Pancreas (tissue), 10 donors: Measurements from ENCODE around the gene ETV4. TPM values are rescaled to one million over a fixed set of nuclear protein-coding genes. Genes with fewer than 3 reads are reported as not detected.

Source experiments
- ATAC-seq, 4 donors: fragments of 200-7000 bp; cut with Tn5 transposase; one replicate each; pipeline versions ENCODE4 v1.8.0 to v1.9.1; 2020; ENCODE audit warnings: mild to moderate bottlenecking in 4 of 4, moderate library complexity in 4 of 4
- DNase-seq, 6 donors: peaks; one replicate each; pipeline ENCODE4 v3.0.0-alpha.2; 2020
- FAIRE-seq: peaks from 2 replicates; lab custom pipeline; 2012; peaks lifted over from hg19 to GRCh38; lab: Jason Lieb, UNC
- H3K27ac ChIP-seq, 4 donors: fragments of 200-600 bp; sonication (generic); 1 replicate in 3 of 4; 2 replicates in 1 of 4; pipeline versions ENCODE4 v1.5.0 to v1.8.0; 2020
- H3K27me3 ChIP-seq, 4 donors: fragments of 200-600 bp; one replicate each; pipeline ENCODE4 v1.8.0; 2021
- H3K36me3 ChIP-seq, 3 donors: fragments of 200-600 bp; sonication (generic) in 1 of 3; one replicate each; pipeline versions ENCODE4 v1.5.0 to v1.8.0; 2020 to 2021
- H3K4me1 ChIP-seq, 3 donors: fragments of 200-600 bp; one replicate each; pipeline ENCODE4 v1.8.0; 2021
- H3K4me3 ChIP-seq, 4 donors: fragments of 200-600 bp; sonication (generic) in 2 of 4; one replicate each; pipeline versions ENCODE4 v1.5.0 to v1.8.0; 2020 to 2021
- H3K9me3 ChIP-seq, 4 donors: fragments of 200-600 bp; one replicate each; pipeline ENCODE4 v1.8.0; 2021
- WGBS, 2 donors: extraction: QIAGEN DNeasy Blood & Tissue Kit; methylation state at CpG; one replicate each; pipeline ENCODE4 v1.1.7; 2013; 5-methylcytosine and 5-hydroxymethylcytosine counted together
- intact Hi-C, 3 donors: fragments of 100-400 bp; cut with DNase I; formaldehyde crosslinking; loops; one replicate each; pipeline versions ENCODE4 v1.11.1 to v1.14.2; 2022
- polyA plus RNA-seq, 2 donors: library from polyadenylated mRNA; stranded (reverse); fragments of 200-250 nt; gene quantifications; one replicate each; pipeline ENCODE4 v1.2.3, GENCODE V29; 2013
- total RNA-seq, 6 donors: library from RNA; stranded (reverse); fragmentation: NEBNext Ultra II Directional in 4 of 6; extraction: Animal tissue kit (Norgen Biotek cat#: 25700) in 4 of 6; gene quantifications; one replicate each; pipeline versions ENCODE4 v1.2.1 to v1.2.4, GENCODE V29; 2021 to 2023
- TF ChIP-seq, protein P1 (sequence below), 4 donors: fragments of 200-600 bp; sonication (generic) in 3 of 4; IDR thresholded peaks; one replicate each; pipeline versions ENCODE4 v1.5.0 to v1.8.0; 2021; ENCODE audit warnings: antibody characterized with exemption in 4 of 4
- donor health status: healthy with polysubstance abuse.
- donor health status: DM: no; HTN: no; CAD: no; lungs with moderate emphysema.
- donor health status: DM: no; HTN: no; CAD: no.
- donor health status: control.
- donor health status: control.
- donor health status: Bipolar disorder and iron deficiency.
- donor health status: DM: yes; HTN: yes; CAD: no.
- donor health status: DM: no; HTN: no; CAD: no.
- donor health status: DM: no; HTN: no; CAD: no.
- donor health status: DM: yes; HTN: yes; CAD: no.

The ETV4 gene
- total and polyA plus RNA-seq, 8 donors, result 1.7 to 16.4 (median 5.0) TPM

DNA sequence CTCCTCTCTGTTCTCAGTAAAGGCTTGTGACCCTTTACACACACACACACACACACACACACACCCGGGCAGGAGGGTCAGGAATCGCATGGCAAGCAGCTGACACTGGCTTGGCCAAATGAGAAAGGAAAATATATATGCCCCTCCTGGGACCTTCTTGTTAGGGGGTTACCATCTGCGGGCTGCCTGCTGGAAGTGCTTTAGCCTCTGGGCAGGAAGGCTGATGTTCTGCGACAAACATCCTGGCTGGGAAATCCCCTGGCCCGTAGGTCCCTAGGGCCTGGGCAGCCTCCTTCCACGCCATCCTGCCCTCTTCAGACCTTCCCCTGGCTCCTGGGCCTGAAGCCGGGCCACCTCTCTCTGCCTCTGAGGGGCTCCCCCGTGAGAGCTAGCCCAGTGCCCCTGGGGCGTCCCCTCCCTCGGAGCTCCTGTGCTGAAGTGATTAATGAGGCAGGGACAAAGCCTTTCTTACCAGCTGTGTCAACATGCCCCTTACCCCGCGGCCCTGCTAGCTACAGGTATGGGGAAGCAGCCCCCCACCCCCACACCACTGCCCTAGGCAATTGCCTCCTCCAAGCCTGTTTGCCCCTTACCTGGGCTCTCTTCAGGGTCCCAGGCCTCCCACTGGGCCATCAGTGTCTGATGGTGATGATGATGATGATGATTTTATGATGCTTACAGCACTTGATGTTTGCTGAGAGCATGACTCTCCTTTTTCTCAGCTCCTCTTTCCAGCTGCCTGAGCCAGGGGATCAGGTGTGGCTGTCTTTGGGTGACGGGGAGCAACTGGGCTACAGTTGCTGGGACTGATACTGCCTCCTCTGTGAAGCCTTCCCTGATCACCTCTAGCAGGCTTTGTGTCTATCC, 32.8 kb upstream of the ETV4 start:
- TF ChIP-seq, protein P1, sequence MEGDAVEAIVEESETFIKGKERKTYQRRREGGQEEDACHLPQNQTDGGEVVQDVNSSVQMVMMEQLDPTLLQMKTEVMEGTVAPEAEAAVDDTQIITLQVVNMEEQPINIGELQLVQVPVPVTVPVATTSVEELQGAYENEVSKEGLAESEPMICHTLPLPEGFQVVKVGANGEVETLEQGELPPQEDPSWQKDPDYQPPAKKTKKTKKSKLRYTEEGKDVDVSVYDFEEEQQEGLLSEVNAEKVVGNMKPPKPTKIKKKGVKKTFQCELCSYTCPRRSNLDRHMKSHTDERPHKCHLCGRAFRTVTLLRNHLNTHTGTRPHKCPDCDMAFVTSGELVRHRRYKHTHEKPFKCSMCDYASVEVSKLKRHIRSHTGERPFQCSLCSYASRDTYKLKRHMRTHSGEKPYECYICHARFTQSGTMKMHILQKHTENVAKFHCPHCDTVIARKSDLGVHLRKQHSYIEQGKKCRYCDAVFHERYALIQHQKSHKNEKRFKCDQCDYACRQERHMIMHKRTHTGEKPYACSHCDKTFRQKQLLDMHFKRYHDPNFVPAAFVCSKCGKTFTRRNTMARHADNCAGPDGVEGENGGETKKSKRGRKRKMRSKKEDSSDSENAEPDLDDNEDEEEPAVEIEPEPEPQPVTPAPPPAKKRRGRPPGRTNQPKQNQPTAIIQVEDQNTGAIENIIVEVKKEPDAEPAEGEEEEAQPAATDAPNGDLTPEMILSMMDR (IDR thresholded peaks at IDR 0.05), result no peak
- Histone ChIP-seq H3K4me3 (no peak overlapping the region), H3K27ac (no peak overlapping the region), H3K4me1 (peaks cover 0 to 2% (median 0%) of the 10 kb centered on the region in 3 donors), H3K36me3 (no peaks in the 10 kb centered on the region), H3K27me3 (no peaks in the 10 kb centered on the region), H3K9me3 (no peaks in the 10 kb centered on the region)
- DNase-seq (no peak), ATAC-seq (peak in 3 of 4 donors; percentile 34 to 73 (median 38)), FAIRE-seq (no peak)
- intact Hi-C loops, result no loop called here
- 32 to 34% methylated on average over 13 of the region's 13 CpGs for WGBS, 2 donors

DNA sequence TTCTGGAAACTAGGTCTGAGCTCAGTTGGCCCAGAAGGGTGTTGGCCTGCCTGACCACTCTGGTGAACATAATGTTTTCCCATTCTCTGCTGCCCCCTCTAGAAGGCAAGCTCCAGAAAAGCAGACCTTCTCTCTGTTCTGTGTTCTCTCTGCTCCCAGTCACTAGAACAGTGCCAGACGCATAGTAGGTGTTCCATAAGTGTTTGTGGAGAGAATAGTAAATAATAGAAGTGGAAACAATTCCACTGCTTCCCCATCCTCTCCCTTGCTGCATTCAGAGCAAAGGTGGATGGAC, 32.2 kb upstream of the ETV4 start:
- DNase-seq, result no peak
- no peak for ATAC-seq
- no peaks in the 10 kb centered on the region for H3K9me3 ChIP-seq
- intact Hi-C loops, result no loop called here
- H3K4me1 ChIP-seq, result peaks cover 0 to 2% (median 0%) of the 10 kb centered on the region in 3 donors
- FAIRE-seq, result no peak
- no peak overlapping the region for H3K4me3 ChIP-seq
- H3K36me3 ChIP-seq, result no peaks in the 10 kb centered on the region
- 80 to 86% methylated on average over 1 of the region's 1 CpG for WGBS, 2 donors
- H3K27me3 ChIP-seq, result no peaks in the 10 kb centered on the region
- TF ChIP-seq, protein P1 (IDR thresholded peaks at IDR 0.05), result no peak
- no peak overlapping the region for H3K27ac ChIP-seq

DNA sequence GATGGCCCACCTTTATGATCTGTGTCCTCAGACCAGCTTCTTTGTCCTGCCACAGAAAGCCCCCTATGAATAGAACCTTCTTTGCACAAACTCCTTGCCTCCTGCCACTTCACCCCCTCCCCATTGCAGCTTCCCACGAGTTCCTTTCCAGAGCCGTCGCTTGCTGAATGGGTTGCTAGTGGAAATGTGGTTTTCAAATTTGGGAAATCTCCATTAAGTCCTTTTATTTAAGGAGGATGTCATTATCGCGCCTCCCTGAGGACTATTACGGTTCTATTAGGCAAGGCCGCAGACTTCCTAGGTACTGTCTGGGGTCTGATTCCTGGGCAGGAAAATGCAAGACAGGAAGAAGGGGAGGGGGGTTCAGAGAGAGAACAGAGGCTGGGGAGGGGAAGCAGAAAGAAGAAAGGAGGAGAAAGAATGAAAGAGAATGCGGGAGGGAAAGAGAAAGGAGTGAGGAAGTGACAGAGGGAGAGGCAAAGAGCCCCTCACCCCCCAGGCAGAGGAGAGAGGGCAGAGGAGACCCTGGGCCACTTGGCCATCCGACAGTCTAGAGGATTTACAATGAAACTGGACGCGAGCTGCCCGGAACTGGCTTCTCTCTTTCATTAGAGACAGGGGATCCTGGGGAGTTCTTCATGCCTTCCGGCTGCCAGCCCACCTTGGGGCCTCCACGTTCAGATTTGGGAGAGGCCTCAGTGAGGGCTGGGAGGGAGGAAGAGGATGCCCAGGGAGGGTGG, 31.7 kb upstream of the ETV4 start:
- no peak overlapping the region for H3K27ac ChIP-seq
- no peaks in the 10 kb centered on the region for H3K9me3 ChIP-seq
- ATAC-seq (no peak), DNase-seq (no peak), FAIRE-seq (no peak)
- H3K36me3 ChIP-seq, result no peaks in the 10 kb centered on the region
- H3K4me3 ChIP-seq, result no peak overlapping the region
- WGBS, 2 donors, result 74 to 81% methylated on average over 14 of the region's 14 CpGs
- no peaks in the 10 kb centered on the region for H3K27me3 ChIP-seq
- intact Hi-C loops, result loop anchor here in 1 of 3 donors (2.0 kb wide), 1 partner anchor 99 kb away; no protein-coding TSS in a partner anchor
- peaks cover 0 to 2% (median 0%) of the 10 kb centered on the region in 3 donors for H3K4me1 ChIP-seq
- TF ChIP-seq, protein P1 (IDR thresholded peaks at IDR 0.05), result no peak

DNA sequence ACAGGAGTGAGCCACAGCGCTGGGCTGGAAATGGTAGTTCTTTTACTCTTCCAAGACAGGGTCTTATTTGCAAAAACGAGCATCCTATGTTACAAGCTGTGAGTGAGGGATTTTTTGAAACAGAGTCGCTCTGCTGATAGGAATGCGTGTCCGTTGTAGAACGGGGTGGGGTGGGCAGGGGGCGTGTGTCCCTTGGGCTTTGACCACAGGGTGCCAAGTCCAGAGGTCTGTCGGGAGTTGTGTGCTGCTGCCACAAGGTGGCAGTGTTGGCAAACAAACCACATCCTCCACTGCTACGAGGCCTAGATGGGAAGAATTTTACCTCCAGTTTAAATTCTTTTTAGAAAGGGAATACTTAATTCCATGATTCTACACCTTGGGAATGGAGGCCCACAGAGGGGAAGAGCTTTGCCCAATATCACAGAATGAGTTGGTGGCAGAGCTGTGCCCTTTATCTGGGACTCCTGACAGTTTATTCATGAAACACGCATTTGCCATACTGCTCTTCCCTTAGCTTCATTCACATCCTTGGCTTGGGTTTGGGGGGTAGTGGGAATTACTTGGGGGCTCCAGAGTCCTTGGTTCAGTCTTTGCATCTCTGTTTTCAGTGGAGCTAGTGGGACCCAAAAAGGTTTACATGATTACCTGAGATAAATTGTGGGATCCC, 30.6 kb upstream of the ETV4 start:
- Histone ChIP-seq H3K9me3 (no peaks in the 10 kb centered on the region), H3K4me3 (no peak overlapping the region), H3K27me3 (no peaks in the 10 kb centered on the region), H3K4me1 (peaks cover 0 to 2% (median 0%) of the 10 kb centered on the region in 3 donors), H3K36me3 (no peaks in the 10 kb centered on the region), H3K27ac (no peak overlapping the region)
- TF ChIP-seq, protein P1 (IDR thresholded peaks at IDR 0.05), result peak; percentile 80 to 91 (median 83)
- 16 to 18% methylated on average over 10 of the region's 10 CpGs for WGBS, 2 donors
- FAIRE-seq, result no peak
- DNase-seq, result peak; percentile 39 to 82 (median 68)
- intact Hi-C loops, result loop anchor here in 1 of 3 donors (2.0 kb wide), 1 partner anchor 100 kb away; no protein-coding TSS in a partner anchor
- ATAC-seq, result peak; percentile 82 to 89 (median 86)
